Heart left ventricle (tissue), 16 donors: ENCODE results near the gene ADCY3. TPM values are rescaled to one million over a fixed set of nuclear protein-coding genes. Genes with fewer than 3 reads are reported as not detected.
A peak's percentile ranks its signal among the peaks of the same experiment; 100 is the strongest.

Experiments
- ATAC-seq, 4 donors: fragments of 200-7000 bp; cut with Tn5 transposase; one replicate each; pipeline ENCODE4 v1.9.1; 2020 to 2022; ENCODE audit warnings: moderate library complexity in 4 of 4, mild to moderate bottlenecking in 3 of 4, moderate number of reproducible peaks in 1 of 4
- DNase-seq, 5 donors: peaks; one replicate each; pipeline ENCODE4 v3.0.0-alpha.2; 2020
- H3K27ac ChIP-seq, 12 donors: fragments of 200-600 bp; sonication (generic) in 4 of 12; one replicate each; pipeline versions ENCODE4 v1.5.0 to v1.8.0; 2016 to 2022; ENCODE audit warnings: mild to moderate bottlenecking in 2 of 12
- H3K27me3 ChIP-seq, 9 donors: fragments of 200-600 bp; sonication (generic) in 2 of 9; one replicate each; pipeline versions ENCODE4 v1.5.1 to v1.8.0; 2016 to 2022; ENCODE audit warnings: mild to moderate bottlenecking in 3 of 9
- H3K36me3 ChIP-seq, 9 donors: fragments of 200-600 bp; sonication (generic) in 2 of 9; one replicate each; pipeline versions ENCODE4 v1.5.0 to v1.8.0; 2018 to 2022; ENCODE audit warnings: mild to moderate bottlenecking in 2 of 9
- H3K4me1 ChIP-seq, 12 donors: fragments of 200-600 bp; sonication (generic) in 4 of 12; one replicate each; pipeline versions ENCODE4 v1.5.0 to v1.8.0; 2016 to 2022; ENCODE audit warnings: mild to moderate bottlenecking in 3 of 12
- H3K4me3 ChIP-seq, 12 donors: fragments of 200-600 bp; sonication (generic) in 4 of 12; one replicate each; pipeline versions ENCODE4 v1.5.0 to v1.8.0; 2017 to 2022; ENCODE audit warnings: mild to moderate bottlenecking in 9 of 12, moderate library complexity in 4 of 12
- H3K9me3 ChIP-seq, 12 donors: fragments of 200-600 bp; sonication (generic) in 4 of 12; one replicate each; pipeline versions ENCODE4 v1.5.0 to v1.8.0; 2016 to 2022; ENCODE audit warnings: mild to moderate bottlenecking in 1 of 12
- CTCF ChIP-seq, 12 donors: fragments of 200-600 bp; sonication (generic) in 4 of 12; IDR thresholded peaks; one replicate each; pipeline versions ENCODE4 v1.5.0 to v1.8.0; 2018 to 2022; ENCODE audit warnings: antibody characterized with exemption in 12 of 12, mild to moderate bottlenecking in 5 of 12
- POLR2A ChIP-seq, 2 donors: fragments of 450-650 bp; IDR thresholded peaks; one replicate each; pipeline ENCODE4 v1.6.1; 2017; ENCODE audit warnings: antibody characterized with exemption in 2 of 2, mild to moderate bottlenecking in 2 of 2, moderate library complexity in 2 of 2
- WGBS, 4 donors: extraction: QIAGEN DNeasy Blood & Tissue Kit in 2 of 4; methylation state at CpG; one replicate each; pipeline versions ENCODE4 v1.1.5 to v1.1.7; 2013 to 2018; 5-methylcytosine and 5-hydroxymethylcytosine counted together
- intact Hi-C, 10 donors: fragments of 100-400 bp; cut with DNase I; formaldehyde crosslinking; loops; one replicate each; pipeline versions ENCODE4 v1.11.1 to v1.14.2; 2022
- polyA plus RNA-seq, 2 donors: library from polyadenylated mRNA; stranded (reverse); fragments of 200-250 nt; gene quantifications; one replicate each; pipeline ENCODE4 v1.2.3, GENCODE V29; 2013
- total RNA-seq, 9 donors: library from RNA; depleted of rRNA in 2 of 9; stranded (reverse); fragments of >200 nt in 2 of 9; fragmentation: NEBNext Ultra II Directional in 3 of 9; extraction: Animal tissue kit (Norgen Biotek cat#: 25700) in 3 of 9; gene quantifications; one replicate each; pipeline versions ENCODE4 v1.1.0 to v1.2.4, GENCODE V29; 2016 to 2023
- donor health status: ischemic (EF 13 %, LVEDD 7.1; RV severe dilation, severe dysfunction).
- donor health status: healthy with polysubstance abuse.
- donor health status: DM: no; HTN: yes; CAD: no.
- donor health status: DM: no; HTN: no; CAD: no.
- donor health status: ischemic (EF 25% LVEDD 6.9; RV normal size, moderate dysfunction).
- donor health status: ischemic (EF 25% LVEDD 5.7; RV mildly dilated, moderate dysfunction).
- donor health status: healthy.
- donor health status: DM: yes; HTN: yes; CAD: no.
- donor health status: ischemic (EF 35%, LVEDD 5.7; RV mildly dilated, moderate dysfunction).
- donor health status: nonischemic (EF 11% LVEDD 7.7; RV severe dilation, severe dysfunction).
- donor health status: DM: yes; HTN: yes; CAD: no.
- donor health status: PGD.
- donor health status: ischemic (EF 29% LVEDD 5.4; RV normal size, mild dysfunction).
- donor health status: nonischemic (EF 23%, LVEDD 6.1; RV moderate dilation, normal function).

ADCY3 gene
- total and polyA plus RNA-seq, 11 donors, result 9.3 to 36.0 (median 14.4) TPM

DNA sequence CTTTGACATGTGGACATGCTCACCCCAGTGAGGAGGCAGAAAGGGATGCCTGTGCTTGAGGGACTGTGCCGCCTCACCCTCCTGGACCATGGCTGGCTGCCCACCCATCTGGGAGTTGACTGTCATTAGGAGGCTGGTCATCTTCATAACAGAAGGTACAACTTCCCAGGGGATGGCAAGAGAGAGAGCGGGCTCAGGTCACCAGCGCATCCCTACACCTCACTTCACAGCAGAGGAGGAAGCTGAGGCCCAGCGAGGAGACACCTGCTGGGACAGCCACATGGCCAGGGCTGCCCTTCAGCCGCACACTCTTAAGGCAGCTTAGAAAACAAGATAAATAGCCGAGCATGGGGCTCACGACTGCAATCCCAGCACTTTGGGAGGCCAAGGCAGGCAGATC is 59.4 kb downstream of the ADCY3 start:
- intact Hi-C loops, result no loop called here
- DNase-seq (no peak), ATAC-seq (no peak)
- Histone ChIP-seq H3K4me1 (peaks cover 0 to 40% (median 10%) of the 10 kb centered on the region in 12 donors), H3K27ac (peak overlapping the region in 8 of 12 donors; percentile 46 to 81 (median 61)), H3K36me3 (no peaks in the 10 kb centered on the region), H3K4me3 (no peak overlapping the region), H3K27me3 (no peaks in the 10 kb centered on the region), H3K9me3 (no peaks in the 10 kb centered on the region)
- 95 to 100% (median 97%) methylated on average over 6 to 7 of the region's 7 CpGs for WGBS, 4 donors
- no peak for TF ChIP-seq POLR2A (IDR thresholded peaks at IDR 0.05)
- TF ChIP-seq CTCF (IDR thresholded peaks at IDR 0.05), result no peak

DNA sequence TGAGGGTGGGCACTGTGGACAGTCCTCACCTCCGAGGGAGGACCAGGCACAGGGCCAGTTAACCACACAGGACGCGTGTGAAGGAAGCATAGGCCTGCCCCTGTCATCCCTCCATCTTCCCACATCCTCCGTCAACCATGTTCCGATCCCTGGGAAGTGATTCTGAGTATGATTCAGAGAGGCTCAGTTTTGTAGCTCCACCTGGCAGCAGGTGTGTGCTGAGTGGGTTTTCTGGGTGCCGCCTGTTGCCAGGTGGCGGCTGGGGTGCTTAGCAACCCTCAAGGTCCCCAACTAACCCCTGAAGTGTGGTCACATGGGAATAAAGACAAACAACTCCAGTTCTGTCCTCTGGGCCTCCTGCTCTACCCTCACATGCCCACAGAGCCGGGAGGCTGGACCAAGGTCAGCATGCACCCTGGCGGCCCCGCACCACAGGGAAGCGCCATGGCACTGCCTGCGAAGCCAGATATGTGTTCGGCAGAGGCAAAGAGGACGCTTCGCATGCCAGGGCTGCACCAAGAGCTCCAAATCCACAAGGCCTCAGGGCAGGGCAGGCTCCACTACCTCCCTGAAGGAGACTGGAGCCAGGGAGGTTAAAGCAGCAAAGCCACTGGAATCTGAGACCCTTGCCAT is 60.0 kb downstream of the ADCY3 start:
- intact Hi-C loops, result loop anchor here in 1 of 10 donors (5.0 kb wide), 1 partner anchor 62 kb away; the partner anchor contains the start of gene ADCY3
- ATAC-seq (no peak), DNase-seq (no peak)
- H3K9me3 ChIP-seq, result no peaks in the 10 kb centered on the region
- WGBS, 4 donors, result 94 to 97% (median 96%) methylated on average over 8 to 15 of the region's 15 CpGs
- H3K4me3 ChIP-seq, result no peak overlapping the region
- H3K27ac ChIP-seq, result peak overlapping the region in 3 of 12 donors; percentile 49 to 71 (median 69)
- TF ChIP-seq POLR2A (IDR thresholded peaks at IDR 0.05) (no peak), CTCF (IDR thresholded peaks at IDR 0.05) (no peak)
- no peaks in the 10 kb centered on the region for H3K36me3 ChIP-seq
- peaks cover 0 to 40% (median 12%) of the 10 kb centered on the region in 12 donors for H3K4me1 ChIP-seq
- H3K27me3 ChIP-seq, result no peaks in the 10 kb centered on the region

DNA sequence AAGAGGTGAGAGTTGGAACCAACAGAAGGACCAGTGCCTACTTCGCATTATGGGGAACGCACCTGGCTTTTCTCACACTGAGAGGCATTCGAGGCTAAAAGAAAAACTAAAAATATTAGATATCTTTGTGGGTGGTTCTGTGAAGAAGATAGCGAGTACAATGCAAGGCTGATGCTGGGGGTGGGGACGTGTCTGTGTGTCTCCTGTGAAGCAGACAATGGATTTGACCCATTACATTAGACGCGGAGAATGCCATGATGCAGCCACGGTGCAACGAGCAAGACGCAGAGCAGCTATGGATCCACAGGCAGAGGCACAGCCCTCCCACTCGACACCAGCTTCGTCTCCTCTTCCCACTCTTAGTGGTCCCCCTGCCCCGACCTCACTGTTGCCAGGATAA is 61.0 kb downstream of the ADCY3 start:
- peaks cover 0 to 49% (median 14%) of the 10 kb centered on the region in 12 donors for H3K4me1 ChIP-seq
- peak overlapping the region in 1 of 12 donors; percentile 16 for H3K27ac ChIP-seq

More for the DNA sequence above, 61.0 kb downstream of the ADCY3 start:
- 90 to 94% (median 94%) methylated on average over 13 of the region's 13 CpGs for WGBS, 4 donors
- DNase-seq (no peak), ATAC-seq (no peak)
- no peaks in the 10 kb centered on the region for H3K27me3 ChIP-seq
- TF ChIP-seq POLR2A (IDR thresholded peaks at IDR 0.05) (no peak), CTCF (IDR thresholded peaks at IDR 0.05) (no peak)
- H3K9me3 ChIP-seq, result no peaks in the 10 kb centered on the region
- intact Hi-C loops, result loop anchor here in 1 of 10 donors (5.0 kb wide), 1 partner anchor 63 kb away; the partner anchor contains the start of gene ADCY3
- no peak overlapping the region for H3K4me3 ChIP-seq
- H3K36me3 ChIP-seq, result no peaks in the 10 kb centered on the region
